RWPE1 (cell line): Measurements from ENCODE around the gene TTC34.

Experiments
- CTCF ChIA-PET: fragments of 350-600 bp; sonication (Branson Sonifier 250); formaldehyde crosslinking; extraction: SDS; loops from one replicate; lab custom pipeline; 2021; lab: Yijun Ruan, JAX
- POLR2A ChIA-PET: fragments of 400-600 bp; formaldehyde crosslinking; extraction: SDS; loops from one replicate; lab custom pipeline; 2020; ENCODE audit warnings: antibody characterized with exemption; ENCODE audit not compliant: low non-redundant PET; lab: Yijun Ruan, JAX
- DNase-seq: peaks from one replicate; pipeline ENCODE4 v3.0.0; 2012; ENCODE audit warnings: low spot score
- H3K27ac ChIP-seq: fragments of 450-650 bp; 2 replicates; pipeline ENCODE4 v1.5.1; 2017
- CTCF ChIP-seq: fragments of 450-650 bp; conservative IDR thresholded peaks from 2 replicates; pipeline ENCODE4 v1.5.1; 2017; ENCODE audit warnings: low read depth, mild to moderate bottlenecking

TTC34 gene

DNA sequence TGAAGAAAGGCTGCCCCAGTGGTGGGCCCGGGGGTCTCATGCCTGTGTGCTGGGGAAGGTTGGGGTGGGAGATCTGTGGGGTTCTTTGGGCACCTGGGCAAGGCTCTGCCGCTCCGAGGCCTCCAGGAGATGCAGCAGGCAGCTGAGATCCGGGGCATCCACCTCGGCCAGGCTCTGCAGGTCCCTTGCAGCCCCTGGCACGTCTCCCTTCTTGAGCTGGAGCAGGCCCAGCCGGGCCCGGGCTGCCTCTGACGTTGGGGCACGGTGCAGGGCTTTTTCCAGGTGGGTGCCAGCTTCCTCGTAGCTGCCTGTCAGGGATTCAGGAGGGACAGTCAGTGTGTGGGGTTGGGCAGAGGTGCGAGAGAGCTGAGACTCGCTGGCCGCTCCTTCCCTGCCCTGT, 157.3 kb downstream of the TTC34 start:
- CTCF ChIA-PET = interaction anchor here (0.7 kb wide), 1 partner anchor 110 kb away, joined by 3 read pairs; no protein-coding TSS in a partner anchor
- TF ChIP-seq CTCF = no peak
- no peak for DNase-seq
- H3K27ac ChIP-seq = no peak overlapping the region
- POLR2A ChIA-PET = no interaction called here

GRCh38 chr1:2643414-2644077, 157.9 kb downstream of the TTC34 start:
- CTCF ChIA-PET = interaction anchor here (1.2 kb wide), 1 partner anchor 82 kb away, joined by 6 read pairs; no protein-coding TSS in a partner anchor

DNA sequence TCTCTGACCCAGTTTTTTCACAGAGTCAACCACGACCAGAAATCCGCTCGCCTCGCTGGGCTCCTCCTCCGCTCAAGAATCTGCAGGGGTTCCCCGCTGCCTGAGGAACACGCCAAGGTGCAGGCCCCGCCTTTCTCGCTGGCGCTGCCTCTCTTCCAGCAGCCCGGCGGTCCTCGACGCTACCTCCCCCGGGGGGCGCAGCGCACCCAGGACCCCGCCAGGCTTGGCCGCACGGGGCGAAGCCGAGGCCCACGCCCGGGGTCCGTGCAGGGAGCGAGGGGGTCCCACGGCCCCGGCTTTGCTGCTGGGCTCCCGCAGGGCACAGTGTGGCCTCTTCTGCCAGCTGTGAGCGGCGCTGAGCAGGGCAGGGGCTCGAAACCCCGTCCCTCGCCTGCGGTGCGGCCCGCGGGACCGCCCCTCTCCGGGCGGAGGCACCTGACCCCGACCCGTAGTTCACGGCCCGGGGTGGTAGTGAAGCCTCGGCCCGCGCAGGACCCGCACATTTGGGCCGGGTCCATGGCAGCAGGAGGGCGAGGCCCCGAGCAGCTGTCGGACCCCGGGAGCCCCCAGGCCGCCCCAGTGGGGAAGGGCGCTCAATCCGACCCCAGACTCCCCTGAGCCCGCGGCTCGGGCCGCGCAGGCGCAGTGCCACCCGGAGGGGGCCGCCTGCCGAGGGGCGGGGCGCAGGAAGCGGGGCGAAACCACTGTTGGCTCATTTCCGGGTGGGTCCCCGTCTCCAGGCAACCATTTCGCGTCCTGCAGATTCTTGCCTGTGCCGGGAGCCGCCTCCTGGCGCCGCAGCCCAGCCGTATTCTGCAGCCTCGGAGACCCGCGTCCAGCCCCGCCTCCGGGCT, 158.7 kb downstream of the TTC34 start:
- POLR2A ChIA-PET = no interaction called here
- CTCF ChIA-PET = interaction anchor here (1.2 kb wide), 1 partner anchor 81 kb away, joined by 6 read pairs; no protein-coding TSS in a partner anchor

More at GRCh38 chr1:2643414-2644077, 157.9 kb downstream of the TTC34 start:
- POLR2A ChIA-PET = no interaction called here
- no peak overlapping the region for H3K27ac ChIP-seq
- no peak for DNase-seq
- no peak for TF ChIP-seq CTCF

DNA sequence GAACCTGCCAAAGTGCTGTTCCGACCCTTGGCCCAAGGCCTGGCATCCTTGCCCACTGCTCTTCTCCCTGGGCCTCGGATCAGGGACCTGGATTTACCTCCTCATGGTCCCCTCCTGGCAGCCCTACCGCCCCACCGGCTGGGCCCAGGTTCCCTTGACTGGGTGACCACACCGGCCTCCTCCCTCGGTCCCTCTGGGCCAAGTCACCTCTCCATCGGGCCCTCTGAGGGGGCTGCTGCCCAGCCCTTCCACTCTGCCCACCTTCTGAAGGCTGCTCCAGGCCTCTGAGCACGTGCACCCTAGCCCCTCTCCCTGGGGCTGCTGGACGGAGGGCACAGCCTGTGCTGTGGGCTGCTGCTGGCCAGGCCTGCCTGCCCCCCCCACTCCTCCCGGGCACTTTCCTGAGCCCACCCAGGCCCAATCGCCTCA, 159.3 kb downstream of the TTC34 start:
- no peak for TF ChIP-seq CTCF
- H3K27ac ChIP-seq = peak overlapping the region; percentile 80
- POLR2A ChIA-PET = no interaction called here
- DNase-seq = no peak
- CTCF ChIA-PET = no interaction called here

More for the DNA sequence above, 158.7 kb downstream of the TTC34 start:
- DNase-seq = peak; percentile 99
- no peak for TF ChIP-seq CTCF
- peak overlapping the region; percentile 80 for H3K27ac ChIP-seq

GRCh38 chr1:2641381-2642130, 159.9 kb downstream of the TTC34 start:
- CTCF ChIA-PET = no interaction called here
- POLR2A ChIA-PET = no interaction called here
- no peak for DNase-seq

More at GRCh38 chr1:2641381-2642130, 159.9 kb downstream of the TTC34 start:
- H3K27ac ChIP-seq = peak overlapping the region; percentile 80
- no peak for TF ChIP-seq CTCF
